Astrocyte (in vitro differentiated cells and primary cell): Measurements from ENCODE around the gene THG1L.

ENCODE experiments used
- CTCF ChIP-seq: IDR thresholded peaks from 2 replicates; pipeline ENCODE4 v1.5.1; 2011; ENCODE audit warnings: low read depth, mild to moderate bottlenecking, inconsistent platforms, low read length, moderate library complexity; ENCODE audit not compliant: insufficient read depth
- EZH2 ChIP-seq: IDR thresholded peaks from 2 replicates; pipeline ENCODE4 v1.6.1; 2012; ENCODE audit warnings: mild to moderate bottlenecking, low read length, inconsistent platforms; ENCODE audit not compliant: insufficient read depth

- TF ChIP-seq CTCF (no peak), EZH2 (no peak)
Observed at GRCh38 chr5:157741131-157741530, 9.9 kb downstream of the THG1L start.
